Hepatocyte (in vitro differentiated cells): ENCODE measurements around the gene COQ10A. TPM values are rescaled to one million over a fixed set of nuclear protein-coding genes. Genes with fewer than 3 reads are reported as not detected.

Source experiments
- DNase-seq: peaks from one replicate; pipeline ENCODE4 v3.0.0-alpha.2; 2016; ENCODE audit warnings: low spot score
- H2AFZ ChIP-seq: fragments of 200-600 bp; sonication (generic); 2 replicates; pipeline ENCODE4 v1.6.0; 2016; ENCODE audit warnings: antibody characterized with exemption, mild to moderate bottlenecking
- H3K27ac ChIP-seq: fragments of 200-600 bp; sonication (generic); 2 replicates; pipeline ENCODE4 v1.5.1; 2016; ENCODE audit warnings: mild to moderate bottlenecking
- H3K27me3 ChIP-seq: fragments of 200-600 bp; sonication (generic); 2 replicates; pipeline ENCODE4 v1.6.1; 2016
- H3K36me3 ChIP-seq: fragments of 200-600 bp; sonication (generic); replicated peaks from 2 replicates; pipeline ENCODE4 v1.5.1; 2016; ENCODE audit warnings: low read depth; ENCODE audit not compliant: insufficient read depth
- H3K4me1 ChIP-seq: fragments of 200-600 bp; sonication (generic); 2 replicates; pipeline ENCODE4 v1.5.1; 2016; ENCODE audit warnings: mild to moderate bottlenecking, moderate library complexity; ENCODE audit not compliant: insufficient read depth
- H3K4me2 ChIP-seq: fragments of 200-600 bp; sonication (generic); 2 replicates; pipeline ENCODE4 v1.6.0; 2016
- H3K4me3 ChIP-seq: fragments of 200-600 bp; sonication (generic); 2 replicates; pipeline ENCODE4 v1.5.1; 2016; ENCODE audit warnings: mild to moderate bottlenecking
- H3K79me2 ChIP-seq: fragments of 200-600 bp; sonication (generic); 2 replicates; pipeline ENCODE4 v1.6.0; 2017; ENCODE audit warnings: mild to moderate bottlenecking
- H3K9me2 ChIP-seq: fragments of 200-600 bp; sonication (generic); replicated peaks from 2 replicates; pipeline ENCODE4 v1.6.0; 2017; ENCODE audit warnings: mild to moderate bottlenecking; ENCODE audit not compliant: insufficient read depth
- H3K9me3 ChIP-seq: fragments of 200-600 bp; sonication (generic); 2 replicates; pipeline ENCODE4 v1.5.1; 2016; ENCODE audit warnings: low read depth, mild to moderate bottlenecking
- H4K20me1 ChIP-seq: fragments of 200-600 bp; sonication (generic); 2 replicates; pipeline ENCODE4 v1.6.0; 2016; ENCODE audit warnings: mild to moderate bottlenecking; ENCODE audit not compliant: insufficient read depth, poor library complexity, severe bottlenecking
- EZH2 ChIP-seq: fragments of 200-600 bp; sonication (generic); IDR thresholded peaks from 2 replicates; pipeline ENCODE4 v1.6.1; 2016; ENCODE audit warnings: antibody characterized with exemption, mild to moderate bottlenecking, borderline replicate concordance
- EZH2phosphoT487 ChIP-seq: fragments of 200-600 bp; sonication (generic); IDR thresholded peaks from one replicate; pipeline ENCODE4 v1.6.1; 2018; ENCODE audit warnings: antibody characterized with exemption, mild to moderate bottlenecking, low read depth, moderate library complexity; ENCODE audit not compliant: unreplicated experiment, severe bottlenecking
- WGBS: methylation state at CpG from one replicate; pipeline ENCODE4 v1.1.6; 2016; ENCODE audit warnings: low lambda C conversion rate; ENCODE audit errors: missing lambda C conversion rate; 5-methylcytosine and 5-hydroxymethylcytosine counted together
- polyA plus RNA-seq: library from polyadenylated mRNA; unstranded; fragments of >200 nt; fragmentation: Nextera tagmentation; extraction: Ambion mirVana; gene quantifications from 2 replicates; pipeline ENCODE4 v1.2.1, GENCODE V29; 2016
- total RNA-seq: library from RNA; depleted of rRNA; stranded (reverse); fragments of >200 nt; gene quantifications from 2 replicates; pipeline ENCODE4 v1.2.3, GENCODE V29; 2014
- TF ChIP-seq, protein P1 (sequence below): fragments of 200-600 bp; sonication (generic); IDR thresholded peaks from 2 replicates; pipeline ENCODE4 v1.5.1; 2016; ENCODE audit warnings: antibody characterized with exemption, mild to moderate bottlenecking; ENCODE audit not compliant: poor library complexity

Gene COQ10A
- total and polyA plus RNA-seq, 2 experiments from 2014 or later: 8.2 to 10.7 TPM

DNA sequence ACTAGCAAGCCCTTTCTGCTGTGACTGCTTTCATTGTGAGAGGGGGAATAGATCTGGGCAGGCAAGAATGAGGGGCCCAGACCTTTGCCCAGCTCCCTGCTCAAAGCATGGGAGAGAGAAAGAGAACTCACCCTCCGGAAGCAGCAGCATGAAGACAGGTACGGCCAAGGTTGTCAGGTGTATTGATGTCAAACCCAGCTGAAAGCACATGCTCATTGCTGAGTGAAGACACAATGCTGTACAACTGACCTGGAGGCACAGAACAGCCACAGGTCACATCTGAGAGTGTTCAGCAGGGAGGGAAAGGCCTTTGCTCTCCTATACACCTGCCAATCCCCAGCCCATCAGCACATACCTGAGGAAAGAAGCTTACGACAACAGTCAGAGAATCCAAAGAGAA, 14.1 kb upstream of the COQ10A start:
- H3K4me1 ChIP-seq: peaks cover 12% of the 10 kb centered on the region
- H3K27ac ChIP-seq: no peak overlapping the region
- H3K79me2 ChIP-seq: peaks cover 26% of the 10 kb centered on the region
- no peaks in the 10 kb centered on the region for H3K36me3 ChIP-seq
- no peak for DNase-seq
- no peak overlapping the region for H2AFZ ChIP-seq
- no peak overlapping the region for H3K4me2 ChIP-seq
- H3K9me3 ChIP-seq: no peaks in the 10 kb centered on the region
- no peaks in the 10 kb centered on the region for H3K9me2 ChIP-seq
- peaks cover 12% of the 10 kb centered on the region for H4K20me1 ChIP-seq
- no peak overlapping the region for H3K4me3 ChIP-seq
- TF ChIP-seq, protein P1, sequence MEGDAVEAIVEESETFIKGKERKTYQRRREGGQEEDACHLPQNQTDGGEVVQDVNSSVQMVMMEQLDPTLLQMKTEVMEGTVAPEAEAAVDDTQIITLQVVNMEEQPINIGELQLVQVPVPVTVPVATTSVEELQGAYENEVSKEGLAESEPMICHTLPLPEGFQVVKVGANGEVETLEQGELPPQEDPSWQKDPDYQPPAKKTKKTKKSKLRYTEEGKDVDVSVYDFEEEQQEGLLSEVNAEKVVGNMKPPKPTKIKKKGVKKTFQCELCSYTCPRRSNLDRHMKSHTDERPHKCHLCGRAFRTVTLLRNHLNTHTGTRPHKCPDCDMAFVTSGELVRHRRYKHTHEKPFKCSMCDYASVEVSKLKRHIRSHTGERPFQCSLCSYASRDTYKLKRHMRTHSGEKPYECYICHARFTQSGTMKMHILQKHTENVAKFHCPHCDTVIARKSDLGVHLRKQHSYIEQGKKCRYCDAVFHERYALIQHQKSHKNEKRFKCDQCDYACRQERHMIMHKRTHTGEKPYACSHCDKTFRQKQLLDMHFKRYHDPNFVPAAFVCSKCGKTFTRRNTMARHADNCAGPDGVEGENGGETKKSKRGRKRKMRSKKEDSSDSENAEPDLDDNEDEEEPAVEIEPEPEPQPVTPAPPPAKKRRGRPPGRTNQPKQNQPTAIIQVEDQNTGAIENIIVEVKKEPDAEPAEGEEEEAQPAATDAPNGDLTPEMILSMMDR: no peak
- TF ChIP-seq EZH2: no peak
- TF ChIP-seq EZH2phosphoT487: no peak
- WGBS: 96% methylated on average over 3 of the region's 3 CpGs
- H3K27me3 ChIP-seq: no peaks in the 10 kb centered on the region

DNA sequence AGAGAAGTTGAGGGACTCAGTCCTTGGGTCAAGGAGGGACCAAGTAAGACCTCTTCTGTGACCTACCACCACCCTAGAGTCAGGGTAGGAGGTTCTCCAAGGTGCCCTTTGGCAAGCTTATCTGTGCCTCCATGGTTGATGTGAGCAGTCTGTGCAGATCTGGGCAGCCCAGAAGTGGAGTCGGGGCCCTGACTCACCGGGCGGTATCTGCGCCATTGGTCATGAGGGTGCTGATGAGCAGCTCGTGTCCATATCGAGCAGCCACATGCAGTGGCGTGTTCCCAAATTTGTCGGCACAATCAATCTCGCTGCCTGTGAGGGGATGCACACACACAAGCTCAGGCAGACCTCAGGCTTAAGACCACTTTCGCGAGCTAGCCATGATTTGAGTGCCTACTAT, 13.7 kb upstream of the COQ10A start:
- Histone ChIP-seq H3K27ac (no peak overlapping the region), H3K4me2 (no peak overlapping the region), H3K36me3 (no peaks in the 10 kb centered on the region), H3K4me3 (no peak overlapping the region), H3K79me2 (peaks cover 31% of the 10 kb centered on the region), H3K4me1 (peaks cover 12% of the 10 kb centered on the region), H3K27me3 (no peaks in the 10 kb centered on the region), H2AFZ (no peak overlapping the region), H3K9me3 (no peaks in the 10 kb centered on the region), H4K20me1 (peaks cover 12% of the 10 kb centered on the region), H3K9me2 (no peaks in the 10 kb centered on the region)
- no peak for TF ChIP-seq EZH2
- TF ChIP-seq, protein P1: no peak
- TF ChIP-seq EZH2phosphoT487: no peak
- 97% methylated on average over 11 of the region's 11 CpGs for WGBS
- no peak for DNase-seq

DNA sequence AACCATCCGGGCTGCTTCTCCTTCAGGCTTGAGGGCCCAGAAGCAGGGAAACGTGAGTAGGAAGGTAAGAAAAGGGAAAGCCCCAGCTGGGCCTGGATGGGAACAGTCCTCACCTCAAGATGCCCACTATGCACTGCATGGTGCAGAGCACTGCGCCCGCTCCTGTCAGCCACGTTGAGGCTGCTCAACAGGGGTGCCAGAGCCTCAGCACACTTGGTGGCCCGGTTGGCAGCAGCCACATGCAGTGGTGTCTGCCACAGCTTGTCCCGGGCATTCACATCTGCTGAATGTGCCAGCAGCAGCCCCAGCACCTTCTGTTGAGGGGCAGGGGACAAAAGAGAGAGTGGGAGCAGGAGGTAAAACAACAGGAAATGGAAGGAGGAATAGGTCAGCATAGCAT, 11.1 kb upstream of the COQ10A start:
- Histone ChIP-seq H3K4me2 (no peak overlapping the region), H3K9me2 (no peaks in the 10 kb centered on the region), H3K4me1 (peaks cover 18% of the 10 kb centered on the region), H3K79me2 (peaks cover 31% of the 10 kb centered on the region), H3K9me3 (no peaks in the 10 kb centered on the region), H3K4me3 (no peak overlapping the region), H2AFZ (no peak overlapping the region), H3K36me3 (no peaks in the 10 kb centered on the region), H3K27me3 (no peaks in the 10 kb centered on the region), H3K27ac (no peak overlapping the region), H4K20me1 (peaks cover 12% of the 10 kb centered on the region)
- no peak for TF ChIP-seq EZH2phosphoT487
- TF ChIP-seq, protein P1: no peak
- no peak for TF ChIP-seq EZH2
- 94% methylated on average over 7 of the region's 7 CpGs for WGBS
- no peak for DNase-seq
